Astrocyte (in vitro differentiated cells and primary cell): ENCODE measurements around the gene PDZRN4. TPM values are rescaled to one million over a fixed set of nuclear protein-coding genes. Genes with fewer than 3 reads are reported as not detected.

Experiments used
- DNase-seq: peaks from one replicate; pipeline ENCODE4 v3.0.0-alpha.2; 2010; ENCODE audit warnings: low read depth
- FAIRE-seq: peaks from 2 replicates; lab custom pipeline; 2011; peaks lifted over from hg19 to GRCh38; lab: Jason Lieb, UNC
- H2AFZ ChIP-seq: 2 replicates; pipeline ENCODE4 v1.6.0; 2012; ENCODE audit warnings: low read depth, low read length, inconsistent platforms
- H3K27ac ChIP-seq: 2 replicates; pipeline ENCODE4 v1.5.1; 2011; ENCODE audit warnings: low read depth, low read length, inconsistent platforms
- H3K27me3 ChIP-seq: 2 replicates; pipeline ENCODE4 v1.6.0; 2011; ENCODE audit warnings: low read length, inconsistent platforms; ENCODE audit not compliant: insufficient read depth
- H3K36me3 ChIP-seq: 2 replicates; pipeline ENCODE4 v1.5.1; 2011; ENCODE audit warnings: low read length, inconsistent platforms; ENCODE audit not compliant: insufficient read depth
- H3K4me1 ChIP-seq: 2 replicates; pipeline ENCODE4 v1.5.1; 2011; ENCODE audit warnings: low read length, inconsistent platforms; ENCODE audit not compliant: insufficient read depth
- H3K4me2 ChIP-seq: 2 replicates; pipeline ENCODE4 v1.6.0; 2012; ENCODE audit warnings: low read length, inconsistent platforms
- H3K4me3 ChIP-seq: 2 replicates; pipeline ENCODE4 v1.5.1; 2011; ENCODE audit warnings: low read depth, mild to moderate bottlenecking, low read length, inconsistent platforms; ENCODE audit not compliant: insufficient read depth
- H3K79me2 ChIP-seq: 2 replicates; pipeline ENCODE4 v1.6.0; 2012; ENCODE audit warnings: mild to moderate bottlenecking, low read length, inconsistent platforms; ENCODE audit not compliant: insufficient read depth
- H3K9ac ChIP-seq: 2 replicates; pipeline ENCODE4 v1.6.0; 2012; ENCODE audit warnings: mild to moderate bottlenecking, low read length, inconsistent platforms
- H3K9me3 ChIP-seq: 2 replicates; pipeline ENCODE4 v1.5.1; 2012; ENCODE audit warnings: low read depth, mild to moderate bottlenecking, low read length, inconsistent platforms; ENCODE audit not compliant: insufficient read depth
- H4K20me1 ChIP-seq: 2 replicates; pipeline ENCODE4 v1.6.0; 2012; ENCODE audit warnings: low read length, inconsistent platforms; ENCODE audit not compliant: insufficient read depth
- H3K27ac Mint-ChIP-seq: one replicate; pipeline ENCODE4 v1.8.0; 2021; ENCODE audit warnings: mild to moderate bottlenecking, mixed read lengths; ENCODE audit not compliant: unreplicated experiment
- H3K27me3 Mint-ChIP-seq: one replicate; pipeline ENCODE4 v1.8.0; 2021; ENCODE audit warnings: low read depth, mixed read lengths; ENCODE audit not compliant: unreplicated experiment
- H3K36me3 Mint-ChIP-seq: one replicate; pipeline ENCODE4 v1.8.0; 2021; ENCODE audit warnings: low read depth, mixed read lengths; ENCODE audit not compliant: unreplicated experiment
- H3K4me1 Mint-ChIP-seq: one replicate; pipeline ENCODE4 v1.8.0; 2021; ENCODE audit warnings: low read depth, mixed read lengths; ENCODE audit not compliant: unreplicated experiment
- H3K4me3 Mint-ChIP-seq: one replicate; pipeline ENCODE4 v1.8.0; 2021; ENCODE audit warnings: mild to moderate bottlenecking, moderate library complexity, mixed read lengths; ENCODE audit not compliant: unreplicated experiment
- H3K9me3 Mint-ChIP-seq: one replicate; pipeline ENCODE4 v1.8.0; 2021; ENCODE audit warnings: mild to moderate bottlenecking, mixed read lengths; ENCODE audit not compliant: unreplicated experiment
- EZH2 ChIP-seq: IDR thresholded peaks from 2 replicates; pipeline ENCODE4 v1.6.1; 2012; ENCODE audit warnings: mild to moderate bottlenecking, low read length, inconsistent platforms; ENCODE audit not compliant: insufficient read depth
- total RNA-seq: library from RNA; stranded (reverse); gene quantifications from 2 replicates; pipeline ENCODE4 v1.2.1, GENCODE V29; 2021
- TF ChIP-seq, protein P1 (sequence below): IDR thresholded peaks from 2 replicates; pipeline ENCODE4 v1.5.1; 2011; ENCODE audit warnings: low read depth, mild to moderate bottlenecking, inconsistent platforms, low read length, moderate library complexity; ENCODE audit not compliant: insufficient read depth

The PDZRN4 gene
- total RNA-seq, 1 donor from 2014 or later = not detected

- no peak overlapping the region for H3K4me2 ChIP-seq
- H3K4me1 Mint-ChIP-seq = no peaks in the 10 kb centered on the region
- no peak overlapping the region for H3K4me3 ChIP-seq
- no peak overlapping the region for H3K9ac ChIP-seq
- H3K36me3 Mint-ChIP-seq = no peaks in the 10 kb centered on the region
- no peak overlapping the region for H3K4me3 Mint-ChIP-seq
- H2AFZ ChIP-seq = no peak overlapping the region
- H3K4me1 ChIP-seq = no peaks in the 10 kb centered on the region
- H3K9me3 ChIP-seq = no peaks in the 10 kb centered on the region
- no peaks in the 10 kb centered on the region for H3K27me3 Mint-ChIP-seq
- no peak overlapping the region for H3K27ac Mint-ChIP-seq
- no peak overlapping the region for H3K27ac ChIP-seq
- H3K36me3 ChIP-seq = no peaks in the 10 kb centered on the region
- TF ChIP-seq, protein P1, sequence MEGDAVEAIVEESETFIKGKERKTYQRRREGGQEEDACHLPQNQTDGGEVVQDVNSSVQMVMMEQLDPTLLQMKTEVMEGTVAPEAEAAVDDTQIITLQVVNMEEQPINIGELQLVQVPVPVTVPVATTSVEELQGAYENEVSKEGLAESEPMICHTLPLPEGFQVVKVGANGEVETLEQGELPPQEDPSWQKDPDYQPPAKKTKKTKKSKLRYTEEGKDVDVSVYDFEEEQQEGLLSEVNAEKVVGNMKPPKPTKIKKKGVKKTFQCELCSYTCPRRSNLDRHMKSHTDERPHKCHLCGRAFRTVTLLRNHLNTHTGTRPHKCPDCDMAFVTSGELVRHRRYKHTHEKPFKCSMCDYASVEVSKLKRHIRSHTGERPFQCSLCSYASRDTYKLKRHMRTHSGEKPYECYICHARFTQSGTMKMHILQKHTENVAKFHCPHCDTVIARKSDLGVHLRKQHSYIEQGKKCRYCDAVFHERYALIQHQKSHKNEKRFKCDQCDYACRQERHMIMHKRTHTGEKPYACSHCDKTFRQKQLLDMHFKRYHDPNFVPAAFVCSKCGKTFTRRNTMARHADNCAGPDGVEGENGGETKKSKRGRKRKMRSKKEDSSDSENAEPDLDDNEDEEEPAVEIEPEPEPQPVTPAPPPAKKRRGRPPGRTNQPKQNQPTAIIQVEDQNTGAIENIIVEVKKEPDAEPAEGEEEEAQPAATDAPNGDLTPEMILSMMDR = no peak
- TF ChIP-seq EZH2 = no peak
- H3K9me3 Mint-ChIP-seq = no peaks in the 10 kb centered on the region
- no peaks in the 10 kb centered on the region for H4K20me1 ChIP-seq
- DNase-seq (peak; percentile 51), FAIRE-seq (no peak)
- H3K27me3 ChIP-seq = no peaks in the 10 kb centered on the region
- H3K79me2 ChIP-seq = no peaks in the 10 kb centered on the region
Observed at GRCh38 chr12:41552588-41552987, 364.5 kb downstream of the PDZRN4 start.

DNA sequence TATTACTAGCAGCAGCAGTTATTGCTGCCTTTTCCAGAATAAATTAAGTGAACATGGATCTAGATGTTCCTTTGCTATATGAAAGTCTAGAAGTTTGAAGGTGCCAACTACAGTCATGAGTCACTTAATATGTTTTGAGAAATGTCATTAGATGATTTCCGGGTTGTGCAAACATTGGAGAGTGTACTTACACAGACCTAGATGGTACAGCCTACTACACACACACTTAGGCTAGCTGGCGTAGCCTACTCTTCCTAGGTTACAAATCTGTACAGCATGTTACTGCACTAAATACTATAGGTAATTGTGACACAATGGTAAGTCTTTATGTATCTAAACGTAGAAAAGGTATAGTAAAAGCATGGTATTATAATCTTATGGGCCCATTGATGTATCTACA, 368.1 kb downstream of the PDZRN4 start:
- no peak overlapping the region for H2AFZ ChIP-seq
- no peaks in the 10 kb centered on the region for H3K36me3 ChIP-seq
- no peaks in the 10 kb centered on the region for H4K20me1 ChIP-seq
- no peaks in the 10 kb centered on the region for H3K9me3 Mint-ChIP-seq
- H3K4me2 ChIP-seq = no peak overlapping the region
- no peak overlapping the region for H3K4me3 Mint-ChIP-seq
- no peaks in the 10 kb centered on the region for H3K4me1 Mint-ChIP-seq
- H3K9me3 ChIP-seq = no peaks in the 10 kb centered on the region
- H3K9ac ChIP-seq = no peak overlapping the region
- no peak overlapping the region for H3K27ac ChIP-seq
- no peak overlapping the region for H3K4me3 ChIP-seq
- TF ChIP-seq, protein P1 = no peak
- TF ChIP-seq EZH2 = no peak
- H3K36me3 Mint-ChIP-seq = no peaks in the 10 kb centered on the region
- DNase-seq (no peak), FAIRE-seq (no peak)
- no peaks in the 10 kb centered on the region for H3K79me2 ChIP-seq
- H3K27me3 Mint-ChIP-seq = no peaks in the 10 kb centered on the region
- no peak overlapping the region for H3K27ac Mint-ChIP-seq
- no peaks in the 10 kb centered on the region for H3K27me3 ChIP-seq
- no peaks in the 10 kb centered on the region for H3K4me1 ChIP-seq

- Histone ChIP-seq H3K4me3 (no peak overlapping the region), H3K9me3 (no peaks in the 10 kb centered on the region), H3K27me3 (no peaks in the 10 kb centered on the region), H3K36me3 (no peaks in the 10 kb centered on the region), H3K4me1 (no peaks in the 10 kb centered on the region), H3K4me2 (no peak overlapping the region), H3K27ac (no peak overlapping the region), H2AFZ (no peak overlapping the region), H4K20me1 (no peaks in the 10 kb centered on the region), H3K79me2 (no peaks in the 10 kb centered on the region), H3K9ac (no peak overlapping the region)
- FAIRE-seq = no peak
- no peak for TF ChIP-seq EZH2
- TF ChIP-seq, protein P1 = no peak
- no peak for DNase-seq
- no peaks in the 10 kb centered on the region for H3K27me3 Mint-ChIP-seq
- no peaks in the 10 kb centered on the region for H3K4me1 Mint-ChIP-seq
- H3K27ac Mint-ChIP-seq = no peak overlapping the region
- H3K9me3 Mint-ChIP-seq = no peaks in the 10 kb centered on the region
- no peak overlapping the region for H3K4me3 Mint-ChIP-seq
- H3K36me3 Mint-ChIP-seq = no peaks in the 10 kb centered on the region
Observed at GRCh38 chr12:41557344-41557743, 369.2 kb downstream of the PDZRN4 start.
